Parietal lobe (tissue), 1 donor: ENCODE data around the gene OGDH. TPM values are rescaled to one million over a fixed set of nuclear protein-coding genes. Genes with fewer than 3 reads are reported as not detected.

Experiments used
- total RNA-seq: library from RNA; depleted of rRNA; stranded (reverse); fragments of >200 nt; gene quantifications from one replicate; pipeline ENCODE4 v1.2.3, GENCODE V29; 2014

The OGDH gene
- total RNA-seq: 51.3 TPM

GRCh38 chr7:44606341-44607140 lies at the start of gene OGDH:
OGDH (plus strand) TSS chr7:44606627; CDS start chr7:44624344, 17,717 bp downstream.

DNA sequence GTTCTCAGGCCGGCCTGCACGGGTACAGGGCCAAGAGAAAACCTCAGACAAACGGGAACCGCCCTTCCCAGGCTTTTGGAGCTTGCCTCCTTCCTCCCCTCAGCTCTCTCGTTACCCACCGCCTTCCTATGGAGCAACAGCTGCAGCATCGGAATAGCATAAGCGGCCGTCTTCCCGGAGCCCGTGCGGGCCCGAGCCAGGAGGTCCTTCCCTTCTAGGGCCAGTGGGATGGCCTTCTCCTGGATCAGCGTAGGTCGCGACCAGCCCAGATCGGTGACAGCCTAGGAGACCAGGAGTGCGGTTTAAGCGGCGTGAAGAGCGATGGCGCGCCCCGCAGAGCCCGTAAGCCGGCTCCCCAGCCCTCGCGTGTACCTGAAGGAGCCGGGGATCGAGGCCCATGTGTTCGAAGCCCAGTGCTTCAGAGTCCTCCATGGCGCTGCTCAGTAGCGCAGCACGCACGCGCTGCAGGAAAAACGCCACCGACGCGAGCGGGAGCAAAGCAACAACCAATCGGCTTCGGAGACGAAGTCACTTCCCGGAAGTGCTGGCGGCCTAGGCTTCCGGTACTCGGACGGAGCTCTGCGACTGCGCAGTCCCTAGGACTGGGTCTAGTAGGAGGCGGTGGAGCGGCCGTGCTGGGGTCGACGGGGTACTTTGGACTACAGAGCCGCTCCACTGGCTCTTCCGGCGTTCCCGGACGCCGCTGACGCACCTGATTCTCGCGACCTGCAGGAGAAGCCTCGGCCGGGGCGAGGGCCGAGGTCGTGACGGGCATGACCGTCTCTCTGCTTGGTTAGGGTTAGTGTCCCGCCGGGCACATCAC lies 32.8 kb upstream of the OGDH start, which contains the start of gene DDX56:
DDX56 (minus strand) TSS at position 445 of the 823 bp plus-strand sequence; CDS start at position 432, 13 bp downstream.

GRCh38 chr7:44581879-44582603 lies 24.4 kb upstream of the OGDH start, which contains the start of gene TMED4:
TMED4 (minus strand) TSS chr7:44582231; CDS start chr7:44582206, 25 bp downstream.

DNA sequence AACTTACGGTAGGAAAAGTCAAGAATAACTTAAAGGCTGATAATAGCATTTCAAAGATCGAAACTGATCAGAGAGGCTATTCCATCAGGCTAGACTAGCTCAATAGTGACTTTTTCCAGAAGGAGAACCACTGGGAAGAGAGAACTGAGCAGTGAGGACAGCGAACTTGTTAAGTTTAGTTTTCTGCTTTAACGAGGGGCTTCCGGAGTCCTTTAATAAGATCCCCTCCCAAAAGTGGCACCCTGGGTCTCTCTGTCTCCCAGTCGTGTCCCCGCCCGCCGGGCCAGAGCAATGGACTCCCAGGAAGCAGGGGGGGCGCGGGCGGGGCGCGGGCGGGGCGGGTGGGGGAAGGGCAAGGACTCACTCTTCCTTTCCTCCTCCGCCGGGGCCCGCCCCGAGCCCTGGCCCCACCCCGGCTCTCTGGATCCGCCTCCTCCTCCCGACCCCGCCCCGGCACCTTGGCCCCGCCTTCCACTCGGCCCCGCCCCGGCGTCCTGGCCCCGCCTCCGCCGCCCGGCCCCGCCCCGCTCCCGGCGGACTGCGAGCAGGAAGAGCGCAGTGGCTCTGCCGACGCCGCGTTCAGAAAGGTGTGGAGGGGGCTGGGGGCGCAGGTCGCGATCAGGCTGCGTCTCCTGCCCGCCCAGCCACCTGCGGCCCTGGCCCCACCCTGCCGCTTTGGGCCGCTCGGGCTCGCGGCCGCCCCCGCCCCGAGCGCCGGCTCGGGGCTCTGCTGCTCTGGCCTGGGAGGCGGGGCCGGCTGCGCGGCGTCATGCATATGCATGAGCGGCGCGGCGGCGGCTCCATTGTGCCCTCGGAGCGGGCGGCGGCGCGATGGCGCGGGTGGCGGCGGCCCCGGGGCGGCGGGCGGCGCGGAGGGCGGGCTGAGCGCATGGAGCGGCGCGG lies 141.9 kb downstream of the OGDH start, which contains the start of gene ZMIZ2:
ZMIZ2 (plus strand) TSS at position 803 of the 903 bp plus-strand sequence. CDS start 7,403 bp downstream, outside the sequence.

Other genes with a start within 250 kb of the OGDH start
- 119 TPM for gene NUDCD3, start 116.0 kb upstream of the OGDH start, total RNA-seq
- not detected for gene NPC1L1, start 65.3 kb upstream of the OGDH start, total RNA-seq
- 57.3 TPM for gene DDX56, start 32.7 kb upstream of the OGDH start, total RNA-seq
- gene TMED4, start 24.4 kb upstream of the OGDH start, total RNA-seq: 95.2 TPM
- 41.9 TPM for gene ZMIZ2, start 142.2 kb downstream of the OGDH start, total RNA-seq
- gene PPIA, start 190.1 kb downstream of the OGDH start, total RNA-seq: 687 TPM
- gene H2AZ2, start 241.5 kb downstream of the OGDH start, total RNA-seq: 208 TPM